GM21825 (cell line): ENCODE measurements around the gene AP1M1.

Experiments used
- ATAC-seq: cut with Tn5 transposase; IDR thresholded peaks from one replicate; pipeline ENCODE4 v1.9.1; 2021; ENCODE audit warnings: mild to moderate bottlenecking, moderate library complexity; ENCODE audit not compliant: unreplicated experiment

The AP1M1 gene

GRCh38 chr19:16229322-16229641, 31.6 kb downstream of the AP1M1 start:
- ATAC-seq, result no peak

GRCh38 chr19:16232127-16232526, 34.4 kb downstream of the AP1M1 start:
- ATAC-seq, result no peak

- no peak for ATAC-seq
Measured at GRCh38 chr19:16232568-16232967, 34.9 kb downstream of the AP1M1 start.

- ATAC-seq, result no peak
Measured at GRCh38 chr19:16233081-16233776, 35.5 kb downstream of the AP1M1 start.

GRCh38 chr19:16233836-16234551, 36.3 kb downstream of the AP1M1 start:
- ATAC-seq, result no peak

- ATAC-seq, result no peak
Measured at GRCh38 chr19:16234552-16235445, 37.1 kb downstream of the AP1M1 start.

- ATAC-seq, result no peak
Measured at GRCh38 chr19:16235811-16236652, 38.3 kb downstream of the AP1M1 start.

GRCh38 chr19:16244091-16244490, 46.4 kb downstream of the AP1M1 start:
- no peak for ATAC-seq

GRCh38 chr19:16247353-16248182, 49.9 kb downstream of the AP1M1 start:
- ATAC-seq, result no peak

GRCh38 chr19:16248380-16249023, 50.8 kb downstream of the AP1M1 start:
- ATAC-seq, result no peak

GRCh38 chr19:16249826-16250404, 52.2 kb downstream of the AP1M1 start:
- ATAC-seq, result no peak

GRCh38 chr19:16252459-16253205, 54.9 kb downstream of the AP1M1 start:
- ATAC-seq, result no peak

- ATAC-seq, result no peak
Measured at GRCh38 chr19:16254851-16255408, 57.2 kb downstream of the AP1M1 start.

GRCh38 chr19:16257509-16258002, 59.8 kb downstream of the AP1M1 start:
- ATAC-seq, result no peak

- no peak for ATAC-seq
Measured at GRCh38 chr19:16258440-16258903, 60.8 kb downstream of the AP1M1 start.

GRCh38 chr19:16259385-16260159, 61.9 kb downstream of the AP1M1 start:
- peak; percentile 75 for ATAC-seq
